SW480 (cell line): ENCODE results near the gene PSMD5.

Experiments used
- DNase-seq: peaks from one replicate; pipeline ENCODE4 v3.0.0-alpha.2; 2016; ENCODE audit warnings: low spot score

Gene PSMD5

GRCh38 chr9:120855827-120856670, 13.3 kb upstream of the PSMD5 start:
- no peak for DNase-seq

- no peak for DNase-seq
These were observed 12.0 kb upstream of the PSMD5 start for GRCh38 chr9:120854596-120855327.

GRCh38 chr9:120853198-120853597, 10.5 kb upstream of the PSMD5 start:
- DNase-seq: no peak

DNA sequence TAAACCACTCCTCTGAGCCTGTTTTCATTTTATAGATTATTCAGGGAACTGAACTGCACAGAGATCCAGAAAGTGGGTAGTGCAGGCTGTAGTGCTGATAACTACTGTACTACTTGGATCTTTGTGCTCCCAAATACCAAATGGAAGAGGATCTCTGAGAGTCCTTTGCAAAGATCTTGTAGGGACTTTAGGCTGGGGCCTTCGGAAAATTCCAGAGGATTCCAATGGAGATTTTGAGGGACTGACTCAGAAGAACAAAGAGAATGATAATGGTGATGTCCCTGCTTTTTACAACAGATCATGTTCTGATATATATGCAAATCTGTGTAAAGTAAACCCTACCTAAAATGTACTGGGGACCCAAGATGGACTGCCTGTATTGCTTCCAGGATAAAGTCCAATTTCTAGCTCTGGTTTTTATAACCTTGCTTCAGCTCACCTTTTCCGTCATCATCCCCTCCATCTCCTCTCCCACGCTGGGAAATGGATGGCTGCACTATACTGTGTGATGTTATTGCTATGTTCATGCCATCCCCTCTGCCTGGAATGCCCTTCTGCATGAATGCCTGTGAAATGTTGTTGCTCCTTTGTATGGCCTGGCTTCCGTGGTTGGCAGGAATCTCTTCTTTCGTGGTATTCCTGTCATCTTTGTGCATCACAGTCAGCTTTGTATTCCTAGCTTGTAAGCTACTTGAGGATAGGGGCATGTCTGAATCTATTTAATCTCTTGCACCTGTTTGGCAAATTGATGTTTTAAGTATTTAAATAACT, 9.7 kb upstream of the PSMD5 start:
- DNase-seq: peak; percentile 60

DNA sequence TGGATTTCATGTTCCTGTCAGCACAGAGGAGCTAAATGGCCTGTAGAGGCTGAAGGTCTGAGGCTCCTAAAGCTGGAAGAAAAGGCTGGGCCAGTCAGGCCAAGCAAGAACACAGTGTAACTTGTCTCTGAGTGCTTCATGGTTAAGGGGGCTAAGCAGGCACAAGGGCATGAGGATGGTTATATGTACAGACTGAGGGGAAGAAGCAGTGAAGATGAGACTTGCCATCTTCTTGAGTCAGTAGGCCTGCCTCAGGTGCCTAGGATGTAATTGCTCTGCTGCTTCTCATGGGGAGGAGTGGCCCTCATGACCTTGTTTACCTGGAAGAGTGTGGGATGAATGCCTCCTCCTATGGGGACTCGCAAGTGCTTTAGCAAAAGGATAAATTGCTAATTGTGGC, 8.7 kb upstream of the PSMD5 start:
- no peak for DNase-seq

GRCh38 chr9:120850315-120850714, 7.6 kb upstream of the PSMD5 start:
- DNase-seq: no peak

DNA sequence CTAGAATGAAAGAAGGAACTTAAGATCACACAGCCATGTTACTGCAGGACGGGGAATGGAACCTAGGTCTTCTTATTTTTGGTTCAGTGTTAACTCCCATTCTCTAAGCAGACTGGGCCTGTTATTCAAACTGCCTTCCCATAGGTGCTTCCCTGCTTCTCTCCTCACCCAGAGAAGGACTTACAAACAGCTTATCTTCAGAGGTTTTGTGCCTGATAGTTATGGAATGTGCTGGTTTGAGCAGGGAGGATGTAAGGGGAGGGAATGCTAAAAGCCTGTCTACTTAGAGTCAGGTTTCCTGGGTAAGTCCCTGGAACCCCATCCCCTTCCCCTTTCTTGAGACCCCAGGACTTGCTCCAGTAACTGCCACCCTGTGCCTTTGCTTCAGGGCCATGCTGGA, 4.2 kb upstream of the PSMD5 start:
- no peak for DNase-seq

DNA sequence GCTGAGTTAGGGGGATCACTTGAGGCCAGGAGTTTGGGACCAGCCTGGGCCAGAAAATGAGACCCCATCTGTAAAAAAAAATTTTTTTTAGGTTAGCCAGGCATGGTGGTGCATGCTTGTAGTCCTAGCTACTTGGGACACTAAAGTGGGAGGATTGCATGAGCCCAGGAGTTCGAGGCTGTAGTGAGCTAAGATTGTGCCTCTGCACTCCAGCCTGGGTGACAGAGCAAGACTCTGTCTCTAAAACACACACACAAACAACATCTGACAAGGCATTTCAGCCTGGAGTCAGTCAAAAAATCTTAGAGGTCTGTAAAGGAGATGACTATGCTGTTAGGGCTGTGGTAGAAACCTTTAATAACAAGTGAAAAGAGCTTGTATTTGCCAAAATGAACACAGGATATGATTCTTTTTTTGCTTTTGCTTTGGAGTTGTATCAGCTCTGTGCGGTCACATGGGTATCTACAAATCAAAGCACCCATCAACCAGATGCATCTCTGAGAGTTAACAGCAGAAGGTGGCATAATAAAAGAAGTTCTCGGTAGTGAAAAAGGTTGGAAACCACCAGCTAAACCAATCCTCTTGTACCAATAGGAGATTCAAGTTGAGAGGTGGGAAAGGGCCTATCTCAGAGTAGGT, 3.6 kb upstream of the PSMD5 start:
- DNase-seq: no peak

GRCh38 chr9:120845255-120845654, 2.5 kb upstream of the PSMD5 start:
- DNase-seq: no peak

DNA sequence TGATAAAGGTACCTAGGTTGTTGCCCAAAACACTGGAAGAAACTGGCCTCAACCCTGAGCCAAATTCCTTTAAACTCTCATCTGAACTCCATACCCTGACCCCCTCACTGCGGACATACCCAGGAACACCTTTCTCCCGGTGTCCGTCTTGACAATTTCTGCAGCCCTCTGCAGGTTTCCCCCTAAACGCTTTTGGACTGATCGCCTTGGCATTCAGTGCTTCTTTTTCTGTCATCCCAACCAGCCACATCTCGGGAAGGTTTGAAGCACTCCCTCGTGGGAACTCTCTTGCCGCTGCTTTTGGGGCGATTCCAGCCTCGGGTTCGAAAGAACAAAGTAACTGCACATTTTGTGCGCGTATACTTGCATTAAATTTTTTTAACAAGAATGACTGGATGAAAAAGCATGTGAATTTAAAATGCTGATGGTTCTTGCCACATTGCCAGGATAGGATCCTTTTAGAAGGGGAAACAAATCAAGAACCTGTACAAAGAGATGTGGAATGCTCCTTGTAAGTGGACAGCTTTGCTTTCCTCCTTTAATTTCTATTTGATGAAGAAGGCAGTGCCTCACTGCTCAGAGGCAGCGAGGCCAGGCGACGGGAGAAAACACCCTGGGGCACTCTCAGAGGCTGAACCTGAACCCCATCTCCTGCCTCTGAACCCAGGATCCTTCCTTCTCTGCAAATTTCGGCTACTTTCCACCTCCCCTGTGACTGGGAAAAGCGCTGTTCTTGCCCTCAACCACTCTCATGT, 615 bp downstream of the PSMD5 start:
- no peak for DNase-seq

GRCh38 chr9:120839146-120839545, 3.6 kb downstream of the PSMD5 start:
- DNase-seq: no peak

DNA sequence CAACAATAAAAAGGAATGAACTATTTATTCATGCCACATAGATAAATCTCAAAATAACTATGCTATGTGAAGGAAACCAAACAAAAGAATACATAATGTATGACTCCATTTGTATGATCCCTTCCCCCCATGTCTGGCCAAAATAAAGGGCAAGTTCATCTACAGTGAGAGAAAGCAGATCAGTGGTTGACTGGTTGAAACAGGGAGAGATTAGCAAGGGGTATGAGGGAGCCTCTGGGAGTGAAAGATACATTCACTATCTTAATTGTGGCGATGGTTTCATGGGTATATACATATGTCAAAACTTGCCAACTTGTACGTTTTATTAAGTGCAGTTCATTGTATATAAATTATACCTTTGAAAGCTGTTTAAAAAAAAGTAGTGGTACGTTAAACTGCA, 4.8 kb downstream of the PSMD5 start:
- DNase-seq: no peak

DNA sequence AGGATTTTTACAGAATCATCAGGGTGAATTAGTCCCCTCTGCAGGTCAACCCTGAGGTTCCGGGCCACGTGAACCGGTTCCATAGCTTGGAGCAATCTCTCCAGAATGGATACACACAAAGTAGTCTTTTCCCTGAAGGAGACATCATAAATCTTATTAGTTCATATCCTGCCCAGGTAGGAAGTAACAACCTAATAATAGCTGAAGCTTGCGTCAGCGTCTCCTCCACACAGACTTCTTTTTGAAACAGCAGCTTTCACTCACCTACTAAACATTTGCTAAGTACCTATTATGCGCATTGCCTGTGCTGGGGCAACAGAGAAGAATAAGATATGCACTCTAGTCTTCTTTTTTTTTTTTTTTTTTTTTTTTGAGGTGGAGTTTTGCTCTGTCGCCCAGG, 9.4 kb downstream of the PSMD5 start:
- DNase-seq: no peak

DNA sequence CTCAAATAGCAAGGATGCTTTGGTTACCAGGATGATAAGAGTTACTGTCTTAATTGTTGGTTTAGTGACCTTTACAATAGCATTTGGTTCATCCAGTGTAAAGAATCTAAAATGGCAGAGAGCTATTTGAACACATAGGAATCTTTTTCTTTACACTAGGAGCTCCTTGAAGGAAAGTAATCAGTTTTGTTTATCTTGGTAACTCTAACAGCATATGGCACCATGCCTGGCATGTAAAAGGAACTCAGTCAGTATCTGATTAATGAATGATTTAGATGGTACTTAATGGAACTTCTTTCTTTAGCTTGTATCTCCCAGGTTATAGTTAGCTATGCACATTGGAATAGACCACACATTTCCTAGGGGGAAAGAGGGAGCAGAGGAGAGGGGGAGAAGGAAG, 9.9 kb downstream of the PSMD5 start:
- no peak for DNase-seq

- no peak for DNase-seq
These were observed 11.9 kb downstream of the PSMD5 start for GRCh38 chr9:120830865-120831264.

- no peak for DNase-seq
These were observed 12.6 kb downstream of the PSMD5 start for GRCh38 chr9:120830151-120830550.

GRCh38 chr9:120829650-120830049, 13.1 kb downstream of the PSMD5 start:
- DNase-seq: no peak

GRCh38 chr9:120820095-120820494, 22.6 kb downstream of the PSMD5 start:
- no peak for DNase-seq

GRCh38 chr9:120818595-120818994, 24.1 kb downstream of the PSMD5 start:
- DNase-seq: no peak

DNA sequence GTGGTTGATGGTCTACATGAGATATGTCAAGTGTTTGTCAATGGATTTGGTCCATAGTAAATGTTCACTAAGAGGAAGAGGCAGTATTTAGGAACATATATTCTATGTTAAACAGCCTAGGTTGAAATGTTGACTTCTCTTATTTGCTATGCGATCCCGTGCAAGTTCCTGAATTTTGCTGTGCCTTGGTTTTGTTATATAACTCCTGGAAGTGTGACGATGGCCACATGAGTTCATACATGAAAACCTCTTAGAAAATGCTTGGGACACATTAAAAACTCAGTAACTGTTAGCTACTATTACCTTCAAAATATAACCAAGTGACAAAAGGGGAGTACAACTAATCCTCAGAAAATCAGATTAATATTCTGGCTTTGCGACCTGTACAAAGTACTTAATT, 27.6 kb downstream of the PSMD5 start:
- DNase-seq: no peak

DNA sequence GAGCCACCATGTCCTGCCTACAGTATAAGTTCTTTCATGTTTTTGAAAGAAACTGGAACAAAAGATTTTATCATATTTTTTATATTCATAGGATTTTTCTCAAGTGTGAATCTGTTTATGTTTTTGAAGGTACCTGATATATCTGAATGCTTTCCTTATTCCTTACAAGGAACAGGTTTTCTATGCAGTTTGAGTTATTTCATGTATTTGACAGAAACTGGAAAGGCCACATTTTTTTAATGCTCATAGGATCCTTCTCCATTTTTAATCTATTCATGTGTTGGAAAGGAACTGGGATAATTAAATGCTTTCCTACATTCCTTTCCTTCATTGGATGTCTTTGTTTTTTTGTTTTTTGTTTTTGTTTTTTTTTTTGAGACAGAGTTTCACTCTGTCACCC, 33.8 kb downstream of the PSMD5 start:
- no peak for DNase-seq
